ENCODE data around the gene MAG.

- TF ChIP-seq CTCF (conservative IDR thresholded peaks at IDR 0.05 in 1 of 2, IDR thresholded peaks at IDR 0.05 in 1 of 2; ENCODE audit: extremely low read depth in 1 of 2, insufficient read depth in 1 of 2, low read depth in 1 of 2, low read length in 2 of 2): no peak
- TF ChIP-seq EZH2 (IDR thresholded peaks at IDR 0.05; ENCODE audit: borderline replicate concordance, low read length): no peak
Observed at GRCh38 chr19:35274323-35274722, 17.6 kb upstream of the MAG start.
